ENCODE measurements around the gene SEPTIN11. TPM values are rescaled to one million over a fixed set of nuclear protein-coding genes. Genes with fewer than 3 reads are reported as not detected.

Gene SEPTIN11
- total and polyA plus RNA-seq, 9 of the 15 experiments (the other 6 are each of a cell fraction or from before 2014, with no cell fraction given): 25.7 to 142 (median 84.3) TPM

- TF ChIP-seq MLX (CRISPR knock-in tag; conservative IDR thresholded peaks at IDR 0.05) (no peak), ZNF431 (CRISPR knock-in tag; IDR thresholded peaks at IDR 0.05) (peak; percentile 77), NELFE (IDR thresholded peaks at IDR 0.05; ENCODE audit: insufficient read depth, insufficient read length) (no peak), HNRNPUL1 (IDR thresholded peaks at IDR 0.05; ENCODE audit: low read length) (no peak), SMAD1 (IDR thresholded peaks at IDR 0.05; ENCODE audit: low read depth, low read length, partially characterized antibody) (no peak), ZBTB40 (IDR thresholded peaks at IDR 0.05) (no peak), ZBTB40 (CRISPR knock-in tag; IDR thresholded peaks at IDR 0.05) (no peak), HEY1 (CRISPR knock-in tag; IDR thresholded peaks at IDR 0.05; ENCODE audit: borderline replicate concordance) (no peak), GATAD2A (IDR thresholded peaks at IDR 0.05) (peak; percentile 87; the same call in 1 of the 2 replicates), PRDM10 (IDR thresholded peaks at IDR 0.05; ENCODE audit: partially characterized antibody) (peak; percentile 84), KDM2B (CRISPR knock-in tag; IDR thresholded peaks at IDR 0.05) (no peak), NFXL1 (CRISPR knock-in tag; IDR thresholded peaks at IDR 0.05) (no peak)
Measured at GRCh38 chr4:76948443-76949275, 893 bp upstream of the SEPTIN11 start (continued).
